Retinal pigment epithelial cell (primary cell): ENCODE data around the gene SERPINB1.

Experiments
- DNase-seq: peaks from one replicate; pipeline ENCODE4 v3.0.0-alpha.2; 2010; ENCODE audit warnings: low read depth
- H3K4me3 ChIP-seq: 2 replicates; pipeline ENCODE4 v1.5.1; 2011; ENCODE audit warnings: mild to moderate bottlenecking, low read length, control low read depth, moderate library complexity
- TF ChIP-seq, protein P1 (sequence below): conservative IDR thresholded peaks from 2 replicates; pipeline ENCODE4 v1.5.1; 2011; ENCODE audit warnings: low read depth, low read length, control low read depth, inconsistent platforms

SERPINB1 gene

DNA sequence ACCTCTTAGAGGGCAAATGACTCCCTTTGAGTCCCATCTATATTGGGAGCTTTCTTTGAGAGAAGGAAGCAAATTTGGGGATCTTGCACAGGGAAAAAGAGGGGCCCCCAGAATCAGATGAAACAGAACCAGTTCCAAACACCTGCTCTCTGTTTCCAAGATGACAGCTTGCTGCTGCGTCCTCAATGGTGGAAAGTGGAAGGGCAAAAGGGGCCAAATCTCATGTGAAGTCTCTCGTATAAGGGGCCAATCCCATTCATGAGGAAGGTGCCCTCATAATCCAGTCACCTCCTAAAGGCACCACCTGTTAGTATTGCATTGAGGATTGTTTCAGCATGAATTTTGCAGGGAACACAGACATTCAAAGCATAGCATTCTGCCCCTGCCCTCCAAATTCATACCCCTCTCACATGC, 483 bp upstream of the SERPINB1 start:
- H3K4me3 ChIP-seq = peak overlapping the region; percentile 44
- no peak for DNase-seq
- TF ChIP-seq, protein P1, sequence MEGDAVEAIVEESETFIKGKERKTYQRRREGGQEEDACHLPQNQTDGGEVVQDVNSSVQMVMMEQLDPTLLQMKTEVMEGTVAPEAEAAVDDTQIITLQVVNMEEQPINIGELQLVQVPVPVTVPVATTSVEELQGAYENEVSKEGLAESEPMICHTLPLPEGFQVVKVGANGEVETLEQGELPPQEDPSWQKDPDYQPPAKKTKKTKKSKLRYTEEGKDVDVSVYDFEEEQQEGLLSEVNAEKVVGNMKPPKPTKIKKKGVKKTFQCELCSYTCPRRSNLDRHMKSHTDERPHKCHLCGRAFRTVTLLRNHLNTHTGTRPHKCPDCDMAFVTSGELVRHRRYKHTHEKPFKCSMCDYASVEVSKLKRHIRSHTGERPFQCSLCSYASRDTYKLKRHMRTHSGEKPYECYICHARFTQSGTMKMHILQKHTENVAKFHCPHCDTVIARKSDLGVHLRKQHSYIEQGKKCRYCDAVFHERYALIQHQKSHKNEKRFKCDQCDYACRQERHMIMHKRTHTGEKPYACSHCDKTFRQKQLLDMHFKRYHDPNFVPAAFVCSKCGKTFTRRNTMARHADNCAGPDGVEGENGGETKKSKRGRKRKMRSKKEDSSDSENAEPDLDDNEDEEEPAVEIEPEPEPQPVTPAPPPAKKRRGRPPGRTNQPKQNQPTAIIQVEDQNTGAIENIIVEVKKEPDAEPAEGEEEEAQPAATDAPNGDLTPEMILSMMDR = no peak

DNA sequence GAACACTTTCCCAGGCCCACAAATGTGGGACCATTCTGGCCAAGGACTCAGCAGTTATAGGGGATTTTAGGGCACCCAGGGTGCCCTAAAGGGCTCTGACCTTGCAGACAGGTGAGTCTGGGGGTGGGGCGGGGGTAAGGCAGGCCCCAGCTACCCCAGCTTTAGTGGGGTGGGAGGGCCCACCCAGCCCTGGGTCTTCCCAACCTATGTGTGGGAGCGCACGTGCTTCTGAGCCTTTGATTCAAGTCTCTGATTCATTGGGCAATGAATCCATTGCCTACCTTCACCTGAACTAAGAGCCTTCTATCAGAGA, 958 bp downstream of the SERPINB1 start:
- no peak overlapping the region for H3K4me3 ChIP-seq
- DNase-seq = no peak
- TF ChIP-seq, protein P1 = no peak

DNA sequence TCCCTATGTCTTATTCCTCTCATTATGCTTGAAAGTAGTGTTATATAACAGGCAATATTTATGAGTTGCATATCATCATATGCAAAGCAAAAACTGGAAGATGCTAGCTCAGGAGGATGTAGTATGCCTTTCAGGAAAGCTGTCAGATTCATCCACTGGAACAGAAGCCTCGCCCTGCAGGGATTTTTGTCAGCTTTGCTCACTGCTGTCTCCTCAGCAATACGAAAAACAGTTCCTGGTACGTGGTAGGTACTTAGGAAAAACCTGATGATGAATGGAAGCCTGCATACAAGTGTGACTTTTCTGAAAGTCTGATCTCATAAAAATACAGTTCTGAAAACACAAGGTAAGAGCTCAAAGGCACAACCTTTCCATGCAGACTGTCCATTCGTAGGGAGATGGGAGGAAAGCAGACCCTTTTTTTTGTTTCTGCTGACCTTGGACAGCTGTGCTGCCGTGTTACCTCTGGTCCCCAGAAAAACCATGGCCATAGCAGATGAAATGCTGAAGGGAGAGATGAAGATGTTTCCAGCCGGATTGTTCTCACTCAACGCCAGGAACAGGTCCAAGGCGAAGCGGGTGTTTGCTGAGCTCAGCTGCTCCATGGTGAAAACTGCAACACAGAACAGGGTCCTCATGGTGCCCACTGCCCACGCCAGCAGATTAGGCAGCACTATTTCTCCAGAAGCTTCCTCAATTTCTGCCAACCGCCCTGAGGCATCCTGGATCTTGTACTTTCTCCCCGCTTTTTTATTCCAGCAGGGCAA, 1.5 kb downstream of the SERPINB1 start:
- no peak overlapping the region for H3K4me3 ChIP-seq
- TF ChIP-seq, protein P1 = no peak
- DNase-seq = no peak

DNA sequence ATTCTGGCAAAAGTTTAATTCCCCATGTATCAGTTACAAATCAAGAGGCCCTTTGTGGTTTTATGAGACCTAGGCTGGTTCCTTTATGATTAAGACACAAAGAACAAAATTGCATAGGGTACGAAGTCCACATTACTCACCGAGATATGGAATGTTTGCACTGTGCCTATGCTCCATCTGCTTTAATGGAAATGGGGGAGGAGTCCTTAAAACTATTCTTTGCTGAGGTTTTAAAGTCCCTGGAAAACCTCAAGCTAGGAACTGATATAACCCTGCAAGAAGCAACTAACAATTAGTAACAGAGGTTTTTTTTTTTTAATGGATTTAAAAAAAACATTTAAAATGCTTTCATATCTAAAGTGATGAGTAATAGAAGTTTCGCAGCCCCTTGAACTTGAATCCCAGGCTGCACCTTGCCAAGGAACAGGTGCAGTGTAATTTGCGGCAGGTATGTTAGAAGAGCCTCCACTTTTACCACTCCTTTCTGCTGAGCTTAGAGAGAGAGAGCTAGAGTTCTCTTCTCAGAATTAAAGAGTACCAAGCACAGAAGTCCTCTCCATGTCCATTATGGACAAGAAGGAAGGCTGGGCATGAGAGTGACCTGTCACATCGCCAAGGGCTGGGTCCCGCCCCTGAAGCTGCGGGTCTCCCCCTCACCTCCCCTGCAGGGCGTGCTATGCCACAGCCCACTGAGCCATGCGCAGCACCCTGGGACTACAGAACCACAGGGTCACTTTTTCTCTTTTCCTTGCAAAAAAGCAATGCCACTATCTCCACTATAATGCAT, 2.3 kb downstream of the SERPINB1 start:
- peak; percentile 50 for DNase-seq
- no peak overlapping the region for H3K4me3 ChIP-seq
- TF ChIP-seq, protein P1 = no peak

DNA sequence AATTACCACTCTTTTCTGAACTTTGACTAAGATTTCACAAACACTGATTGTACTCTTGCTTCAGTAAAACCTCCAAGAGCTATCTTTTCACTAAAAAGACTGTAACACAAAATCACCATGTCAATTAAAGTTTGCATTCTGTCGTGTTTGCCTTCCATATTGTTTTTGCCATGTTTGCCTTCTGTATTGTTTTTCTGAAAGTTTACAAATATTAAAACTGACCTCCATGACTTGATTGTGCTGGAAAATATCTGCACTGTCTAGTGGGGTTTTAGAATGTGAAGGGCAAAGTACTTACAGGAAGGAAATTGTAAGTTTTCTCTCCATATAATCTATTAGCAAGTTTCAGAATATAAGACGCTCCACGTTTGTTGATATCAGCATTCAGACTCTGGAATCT, 3.4 kb downstream of the SERPINB1 start:
- no peak for DNase-seq
- H3K4me3 ChIP-seq = no peak overlapping the region
- TF ChIP-seq, protein P1 = no peak

DNA sequence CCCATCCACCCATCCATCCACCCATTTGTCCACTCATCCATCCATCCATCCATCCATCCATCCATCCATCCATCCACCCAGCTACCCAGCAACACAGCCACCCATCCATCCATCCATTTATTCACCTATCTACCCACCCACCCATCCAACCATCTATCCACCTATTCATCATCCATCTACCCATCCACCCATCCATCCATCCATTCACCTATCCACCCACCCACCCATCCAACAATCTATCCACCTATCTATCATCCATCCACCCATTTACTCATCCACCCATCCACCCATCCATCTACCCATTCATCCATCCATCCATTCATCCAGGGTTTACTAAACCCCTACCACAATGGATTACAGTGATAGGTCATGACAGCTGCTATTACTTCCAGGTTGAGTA, 7.4 kb downstream of the SERPINB1 start:
- DNase-seq = no peak
- H3K4me3 ChIP-seq = no peak overlapping the region
- TF ChIP-seq, protein P1 = no peak

DNA sequence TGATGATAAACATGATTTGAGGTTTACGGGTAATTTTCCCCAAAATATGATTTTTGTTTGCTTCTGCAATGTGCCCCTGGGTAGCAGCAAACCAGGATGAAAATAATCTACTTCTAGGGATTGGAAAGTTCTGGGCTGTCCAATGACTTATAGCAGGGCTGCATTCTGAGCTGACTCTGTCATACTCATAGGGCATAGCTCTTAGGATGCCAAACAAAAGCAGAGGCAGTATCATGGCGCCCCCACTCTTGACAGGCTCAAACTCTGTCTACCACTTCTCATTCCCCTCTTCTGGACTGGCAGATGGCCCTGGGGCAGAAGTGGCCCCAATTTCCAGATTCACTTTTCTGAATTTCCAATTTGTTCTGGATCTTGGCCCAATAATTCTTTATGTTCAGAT, 10.3 kb downstream of the SERPINB1 start:
- no peak for DNase-seq
- H3K4me3 ChIP-seq = no peak overlapping the region
- TF ChIP-seq, protein P1 = no peak
